Motor neuron (in vitro differentiated cells): ENCODE results near the gene DENND4A. TPM values are rescaled to one million over a fixed set of nuclear protein-coding genes. Genes with fewer than 3 reads are reported as not detected.
"Not testable (repeated sequence)": the region's sequence is repeated elsewhere in the genome, so short reads cannot be mapped to it uniquely, and the experiment has no call there.

Source experiments
- ATAC-seq, 8 experiments: fragments of 200-7000 bp; cut with Tn5 transposase; replicated peaks in 6 of 8; 2 replicates each; pipeline ENCODE4 v1.8.0; 2021; ENCODE audit warnings: mild to moderate bottlenecking in 8 of 8, moderate library complexity in 8 of 8
- H3K27ac ChIP-seq, 2 donors: fragments of 250-450 bp; sonication (Bioruptor Pico); 2 replicates each; pipeline ENCODE4 v1.9.0; 2021; ENCODE audit warnings: antibody characterized with exemption in 2 of 2, mild to moderate bottlenecking in 2 of 2, moderate library complexity in 1 of 2
- H3K4me1 ChIP-seq, 2 donors: fragments of 250-450 bp; sonication (Bioruptor Pico); replicated peaks in 1 of 2; 2 replicates each; pipeline ENCODE4 v1.6.1; 2021; ENCODE audit warnings: antibody characterized with exemption in 2 of 2, mild to moderate bottlenecking in 2 of 2, moderate library complexity in 1 of 2
- H3K4me3 ChIP-seq, 5 donors: fragments of 250-450 bp; sonication (Bioruptor Pico); 2 replicates each; pipeline ENCODE4 v1.9.0; 2021; ENCODE audit warnings: antibody characterized with exemption in 5 of 5, mild to moderate bottlenecking in 5 of 5, moderate library complexity in 4 of 5
- whole genome bisulfite sequencing, 10 experiments: fragments of 450-650 bp; shearing (Covaris generic); methylation state at CpG; one replicate each; pipeline ENCODE4 v1.0.0; 2022; 5-methylcytosine and 5-hydroxymethylcytosine counted together
- in situ Hi-C, 9 experiments: fragments of 400-800 bp; cut with MboI; loops; one replicate each; pipeline ENCODE4 v1.15.0; 2021; ENCODE audit warnings: low sequenced_read_pairs in 9 of 9, low pct_unique_long_range_greater_than_20kb in 2 of 9; ENCODE audit not compliant: unreplicated experiment in 9 of 9
- total RNA-seq, 8 experiments: library from RNA; unstranded; fragments of 300-600 nt; gene quantifications; 2 replicates each; pipeline versions ENCODE4 v1.2.3 to v1.2.4, GENCODE V29; 2022

DENND4A gene
- total RNA-seq, 8 experiments from 2014 or later: 13.7 to 34.8 (median 23.4) TPM

DNA sequence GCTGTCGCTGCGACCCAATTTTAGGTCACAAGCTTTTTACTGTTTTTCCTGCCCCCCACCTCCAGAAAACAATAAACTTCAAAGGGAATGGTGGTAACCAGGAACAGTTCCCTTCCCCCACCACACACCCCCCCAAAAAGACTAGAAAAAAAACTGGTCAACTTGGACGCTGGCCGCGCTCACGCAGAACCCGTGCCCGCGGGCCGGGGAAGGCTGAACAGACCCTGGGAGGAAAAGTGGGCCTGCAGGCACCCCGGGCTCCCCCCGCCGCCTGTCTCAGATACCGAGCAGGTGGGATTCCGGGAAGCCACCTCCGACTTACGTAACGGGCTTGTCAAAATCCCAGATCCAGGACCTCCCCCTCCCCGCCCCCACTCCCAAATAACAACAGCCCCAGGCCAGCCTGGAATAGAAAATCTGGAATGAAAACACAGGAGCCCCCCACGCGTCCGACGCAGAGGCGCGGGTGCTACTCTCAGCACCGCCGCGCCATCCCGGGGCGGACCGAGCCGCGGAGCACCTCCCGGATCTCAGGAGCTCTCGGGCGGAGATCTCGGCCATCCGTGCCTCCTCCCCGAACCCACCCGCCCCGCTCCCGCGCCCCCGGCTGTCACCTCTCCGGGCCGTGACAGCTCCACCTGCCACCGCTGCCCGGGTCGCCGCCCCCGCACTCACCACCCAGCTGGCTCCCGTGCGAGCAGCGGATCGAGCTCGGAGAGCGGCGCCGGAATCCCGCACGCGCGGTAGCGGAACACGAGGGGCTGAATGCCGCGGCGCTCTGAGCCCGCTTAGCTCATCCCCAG, 557 bp downstream of the DENND4A start:
- peak; percentile 3 to 64 (median 14) for ATAC-seq
- 0 to 3% (median 0%) methylated on average over 1 to 4 of the region's 69 CpGs; no CpG with 5 or more reads in 5 of the 10 experiments for WGBS, 10 experiments
- Histone ChIP-seq H3K27ac (peak overlapping the region; percentile 90 to 92), H3K4me3 (peak overlapping the region; percentile 69 to 85 (median 72)), H3K4me1 (peaks cover 7 to 17% of the 10 kb centered on the region in 2 donors)
- in situ Hi-C loops: no loop called here

DNA sequence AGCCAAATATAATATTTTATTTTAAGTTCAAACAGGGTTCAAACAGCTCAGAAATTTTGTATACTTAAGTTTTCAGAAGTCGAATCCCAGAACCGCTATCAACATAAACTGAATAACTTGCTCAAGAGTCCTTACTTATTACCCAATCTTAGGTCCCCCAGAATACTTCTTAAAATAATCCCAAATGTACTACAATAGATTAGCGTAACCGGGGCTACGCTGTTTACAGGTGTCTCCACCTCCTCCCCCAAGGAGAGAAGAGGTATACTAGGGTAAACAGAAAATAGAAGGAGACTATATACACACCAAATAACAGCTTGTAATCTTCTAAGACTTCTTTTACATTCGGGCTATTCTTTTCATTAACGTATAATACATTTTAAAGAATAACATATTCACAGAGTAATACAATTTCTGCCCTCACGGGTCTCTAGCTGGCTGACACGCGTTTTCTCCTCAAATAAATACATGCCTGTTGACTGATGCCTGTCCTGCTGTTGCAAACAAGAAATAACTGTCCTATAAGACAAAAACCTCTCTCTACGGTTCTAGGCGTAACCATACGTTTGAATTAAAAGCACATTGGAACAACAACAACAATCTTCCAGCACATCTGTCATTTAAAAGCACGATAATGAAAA, 1.3 kb downstream of the DENND4A start:
- 0 to 38% (median 8%) methylated on average over 3 to 14 of the region's 14 CpGs for WGBS, 10 experiments
- ATAC-seq: no peak
- in situ Hi-C loops: no loop called here
- peak overlapping the region; percentile 69 to 85 (median 72) for H3K4me3 ChIP-seq
- H3K27ac ChIP-seq: peak overlapping the region; percentile 90 to 92
- peaks cover 4 to 11% of the 10 kb centered on the region in 2 donors for H3K4me1 ChIP-seq

- Histone ChIP-seq H3K4me3 (peak overlapping the region in 1 of 5 donors; percentile 72), H3K4me1 (peaks cover 4 to 11% of the 10 kb centered on the region in 2 donors), H3K27ac (no peak overlapping the region)
- 69 to 100% (median 87%) methylated on average over 1 to 9 of the region's 10 CpGs for WGBS, 10 experiments
- no peak for ATAC-seq
- in situ Hi-C loops: no loop called here
These were observed 2.2 kb downstream of the DENND4A start for GRCh38 chr15:65789759-65790425.

DNA sequence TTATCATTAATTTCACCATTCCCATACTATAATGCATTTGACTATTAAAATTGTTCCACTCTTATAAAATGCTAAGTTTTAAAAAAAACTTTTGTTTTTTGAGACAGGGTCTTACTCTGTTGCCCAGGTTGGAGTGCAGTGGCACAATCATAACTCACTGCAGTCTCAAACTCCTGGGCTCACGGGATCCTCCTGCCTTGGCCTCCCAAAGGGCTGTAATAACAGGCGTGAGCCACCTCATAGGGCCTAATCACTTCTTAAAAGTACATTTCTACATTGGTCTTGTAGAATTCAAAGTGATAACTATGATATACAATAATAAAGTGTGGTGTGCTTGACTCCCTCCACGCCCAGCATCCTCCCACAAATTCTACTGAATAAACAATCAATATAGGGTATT, 3.0 kb downstream of the DENND4A start:
- Histone ChIP-seq H3K27ac (no peak overlapping the region), H3K4me1 (peaks cover 4 to 11% of the 10 kb centered on the region in 2 donors), H3K4me3 (no peak overlapping the region)
- 83 to 100% (median 97%) methylated on average over 1 to 3 of the region's 3 CpGs; no CpG with 5 or more reads in 1 of the 10 experiments for WGBS, 10 experiments
- no peak for ATAC-seq
- in situ Hi-C loops: no loop called here

- in situ Hi-C loops: no loop called here
These were observed 4.8 kb downstream of the DENND4A start for GRCh38 chr15:65787260-65787659.

GRCh38 chr15:65785151-65785550, 6.9 kb downstream of the DENND4A start:
- Histone ChIP-seq H3K27ac (no peak overlapping the region), H3K4me1 (peaks cover 1 to 2% of the 10 kb centered on the region in 2 donors), H3K4me3 (no peak overlapping the region)
- in situ Hi-C loops: no loop called here
- 60 to 100% (median 94%) methylated on average over 1 to 6 of the region's 6 CpGs; no CpG with 5 or more reads in 1 of the 10 experiments for WGBS, 10 experiments
- no peak for ATAC-seq

More at GRCh38 chr15:65787260-65787659, 4.8 kb downstream of the DENND4A start:
- no peak for ATAC-seq
- Histone ChIP-seq H3K27ac (no peak overlapping the region), H3K4me1 (peaks cover 2 to 8% of the 10 kb centered on the region in 2 donors), H3K4me3 (no peak overlapping the region)
- 0 to 100% (median 88%) methylated on average over 2 of the region's 2 CpGs; no CpG with 5 or more reads in 1 of the 10 experiments for WGBS, 10 experiments

- 89 to 100% (median 93%) methylated on average over 2 to 5 of the region's 5 CpGs; no CpG with 5 or more reads in 1 of the 10 experiments for WGBS, 10 experiments
- in situ Hi-C loops: no loop called here
- Histone ChIP-seq H3K4me3 (no peak overlapping the region), H3K4me1 (peaks cover 0 to 2% of the 10 kb centered on the region in 2 donors), H3K27ac (no peak overlapping the region)
- no peak for ATAC-seq
These were observed 8.2 kb downstream of the DENND4A start for GRCh38 chr15:65783872-65784271.

DNA sequence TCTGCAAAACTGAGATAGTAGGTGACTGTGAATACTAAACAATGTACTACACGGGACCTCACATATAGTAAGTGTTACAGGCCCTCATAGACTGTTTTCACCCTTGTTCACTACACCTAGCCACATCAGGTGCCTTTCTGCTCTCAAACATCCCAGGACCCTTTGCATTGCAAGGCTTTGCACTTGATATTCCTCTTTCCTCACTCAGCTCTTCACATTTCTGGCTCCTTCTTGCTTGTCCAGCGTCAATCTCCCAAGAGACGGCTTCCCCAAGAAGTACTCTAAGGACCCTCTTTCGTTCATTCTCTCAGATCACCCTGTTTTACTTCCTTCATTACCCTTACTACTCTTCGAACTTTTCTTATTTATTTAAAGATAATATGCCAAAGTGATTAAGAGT, 10.0 kb downstream of the DENND4A start:
- WGBS, 10 experiments: 75 to 100% (median 92%) methylated on average over 2 to 5 of the region's 5 CpGs
- ATAC-seq: no peak
- Histone ChIP-seq H3K27ac (no peak overlapping the region), H3K4me3 (no peak overlapping the region), H3K4me1 (peaks cover 0 to 2% of the 10 kb centered on the region in 2 donors)
- in situ Hi-C loops: no loop called here

- WGBS, 10 experiments: 74 to 100% (median 92%) methylated on average over 1 to 7 of the region's 9 CpGs; no CpG with 5 or more reads in 2 of the 10 experiments
- ATAC-seq, H3K4me1 ChIP-seq, H3K4me3 ChIP-seq, in situ Hi-C loops, H3K27ac ChIP-seq: not testable (repeated sequence)
These were observed 13.4 kb downstream of the DENND4A start for GRCh38 chr15:65778701-65779100.

GRCh38 chr15:65778269-65778668, 13.8 kb downstream of the DENND4A start:
- 81 to 100% (median 100%) methylated on average over 1 to 2 of the region's 2 CpGs; no CpG with 5 or more reads in 2 of the 10 experiments for WGBS, 10 experiments
- Histone ChIP-seq H3K4me1 (no peaks in the 10 kb centered on the region), H3K27ac (no peak overlapping the region), H3K4me3 (no peak overlapping the region)
- in situ Hi-C loops: no loop called here
- no peak for ATAC-seq

GRCh38 chr15:65777843-65778242, 14.2 kb downstream of the DENND4A start:
- no peak overlapping the region for H3K4me3 ChIP-seq
- in situ Hi-C loops: no loop called here
- ATAC-seq: no peak
- H3K27ac ChIP-seq: no peak overlapping the region
- H3K4me1 ChIP-seq: no peaks in the 10 kb centered on the region
- WGBS, 10 experiments: 87 to 100% (median 96%) methylated on average over 1 to 6 of the region's 6 CpGs; no CpG with 5 or more reads in 1 of the 10 experiments

DNA sequence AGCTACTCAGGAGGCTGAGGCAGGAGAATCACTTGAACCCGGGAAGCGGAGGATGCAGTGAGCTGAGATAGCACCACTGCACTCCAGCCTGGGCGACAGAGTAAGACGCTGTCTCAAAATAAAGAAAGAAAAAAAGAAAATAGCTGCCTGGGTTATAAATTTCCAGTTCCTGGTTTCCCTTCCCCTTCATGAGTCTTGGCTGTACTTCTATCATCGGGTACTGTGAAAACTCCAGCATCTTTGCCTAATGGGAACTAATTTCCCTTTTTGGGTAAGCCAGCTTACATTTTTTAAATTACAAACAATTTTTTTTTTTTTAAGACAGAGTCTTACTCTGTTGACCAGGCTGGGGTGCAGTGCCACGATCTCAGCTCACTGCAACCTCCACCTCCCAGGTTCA, 15.0 kb downstream of the DENND4A start:
- no peak overlapping the region for H3K27ac ChIP-seq
- H3K4me3 ChIP-seq: no peak overlapping the region
- 91 to 100% (median 93%) methylated on average over 1 to 6 of the region's 6 CpGs; no CpG with 5 or more reads in 3 of the 10 experiments for WGBS, 10 experiments
- no peaks in the 10 kb centered on the region for H3K4me1 ChIP-seq
- in situ Hi-C loops: no loop called here
- ATAC-seq: no peak
